Measurements from ENCODE around the gene CBX4. TPM values are rescaled to one million over a fixed set of nuclear protein-coding genes. Genes with fewer than 3 reads are reported as not detected.

The CBX4 gene
- total and polyA plus RNA-seq, 10 donors, result 12.3 to 48.0 (median 25.4) TPM

DNA sequence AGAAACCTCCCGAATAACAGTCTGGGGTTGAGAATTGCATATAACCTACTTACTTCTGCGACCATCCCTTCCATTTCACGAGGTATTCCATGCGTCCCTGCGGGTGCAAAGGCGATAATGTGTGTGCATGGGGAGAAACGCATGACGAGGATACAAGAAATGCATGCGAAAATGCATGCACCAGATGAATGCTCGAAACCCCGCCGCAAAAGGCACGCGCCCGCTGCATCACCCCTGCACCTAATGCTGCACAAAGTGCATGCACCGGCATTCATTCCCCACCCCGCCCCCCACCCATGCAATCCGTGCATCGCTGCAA is 42.8 kb downstream of the CBX4 start:
- Histone ChIP-seq H3K4me3 (peak overlapping the region; percentile 48 to 80 (median 62)), H3K36me3 (peaks cover 0 to 11% (median 2%) of the 10 kb centered on the region in 6 donors), H3K4me1 (peaks cover 30 to 81% (median 72%) of the 10 kb centered on the region in 6 donors), H3K9me3 (peaks cover 0 to 11% (median 0%) of the 10 kb centered on the region in 8 donors), H3K27me3 (replicated peaks in 1 of 7) (peaks cover 33 to 79% (median 65%) of the 10 kb centered on the region in 7 donors), H3K27ac (peak overlapping the region in 7 of 8 donors; percentile 64 to 89 (median 79))
- no peak for TF ChIP-seq POLR2AphosphoS5 (IDR thresholded peaks at IDR 0.05)
- TF ChIP-seq POLR2A (IDR thresholded peaks at IDR 0.05), result no peak
- TF ChIP-seq, protein P1, sequence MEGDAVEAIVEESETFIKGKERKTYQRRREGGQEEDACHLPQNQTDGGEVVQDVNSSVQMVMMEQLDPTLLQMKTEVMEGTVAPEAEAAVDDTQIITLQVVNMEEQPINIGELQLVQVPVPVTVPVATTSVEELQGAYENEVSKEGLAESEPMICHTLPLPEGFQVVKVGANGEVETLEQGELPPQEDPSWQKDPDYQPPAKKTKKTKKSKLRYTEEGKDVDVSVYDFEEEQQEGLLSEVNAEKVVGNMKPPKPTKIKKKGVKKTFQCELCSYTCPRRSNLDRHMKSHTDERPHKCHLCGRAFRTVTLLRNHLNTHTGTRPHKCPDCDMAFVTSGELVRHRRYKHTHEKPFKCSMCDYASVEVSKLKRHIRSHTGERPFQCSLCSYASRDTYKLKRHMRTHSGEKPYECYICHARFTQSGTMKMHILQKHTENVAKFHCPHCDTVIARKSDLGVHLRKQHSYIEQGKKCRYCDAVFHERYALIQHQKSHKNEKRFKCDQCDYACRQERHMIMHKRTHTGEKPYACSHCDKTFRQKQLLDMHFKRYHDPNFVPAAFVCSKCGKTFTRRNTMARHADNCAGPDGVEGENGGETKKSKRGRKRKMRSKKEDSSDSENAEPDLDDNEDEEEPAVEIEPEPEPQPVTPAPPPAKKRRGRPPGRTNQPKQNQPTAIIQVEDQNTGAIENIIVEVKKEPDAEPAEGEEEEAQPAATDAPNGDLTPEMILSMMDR (IDR thresholded peaks at IDR 0.05 in 8 of 11, conservative IDR thresholded peaks at IDR 0.05 in 3 of 11), result no peak
- intact Hi-C loops (cut with DNase I; ENCODE audit: low total_unique reads), result loop anchor here (5.0 kb wide), 1 partner anchor 196 kb away; no protein-coding TSS in a partner anchor
- 1 to 2% (median 2%) methylated on average over 16 to 19 of the region's 19 CpGs for WGBS, 5 donors
- DNase-seq, result no peak

GRCh38 chr17:79795795-79796443 is 43.3 kb downstream of the CBX4 start:
- WGBS, 5 donors, result 70 to 78% (median 72%) methylated on average over 8 of the region's 8 CpGs
- intact Hi-C loops (cut with DNase I; ENCODE audit: low total_unique reads), result loop anchor here (5.0 kb wide), 1 partner anchor 196 kb away; no protein-coding TSS in a partner anchor
- H3K27ac ChIP-seq, result no peak overlapping the region
- H3K4me3 ChIP-seq, result peak overlapping the region; percentile 48 to 80 (median 62)
- peaks cover 28 to 81% (median 72%) of the 10 kb centered on the region in 6 donors for H3K4me1 ChIP-seq
- H3K36me3 ChIP-seq, result peaks cover 0 to 11% (median 2%) of the 10 kb centered on the region in 6 donors
- peaks cover 0 to 6% (median 0%) of the 10 kb centered on the region in 8 donors for H3K9me3 ChIP-seq
- H3K27me3 ChIP-seq (replicated peaks in 1 of 7), result peaks cover 33 to 79% (median 65%) of the 10 kb centered on the region in 7 donors
- TF ChIP-seq, protein P1 (IDR thresholded peaks at IDR 0.05 in 8 of 11, conservative IDR thresholded peaks at IDR 0.05 in 3 of 11), result no peak
- TF ChIP-seq POLR2AphosphoS5 (IDR thresholded peaks at IDR 0.05), result no peak
- TF ChIP-seq POLR2A (IDR thresholded peaks at IDR 0.05), result no peak
- no peak for DNase-seq

- 92 to 94% (median 93%) methylated on average over 37 to 47 of the region's 47 CpGs for WGBS, 5 donors
Observed at GRCh38 chr17:79794659-79795511, 44.4 kb downstream of the CBX4 start.

More at GRCh38 chr17:79794659-79795511, 44.4 kb downstream of the CBX4 start:
- Histone ChIP-seq H3K4me1 (peaks cover 30 to 81% (median 71%) of the 10 kb centered on the region in 6 donors), H3K4me3 (no peak overlapping the region), H3K27ac (no peak overlapping the region), H3K36me3 (peaks cover 0 to 11% (median 2%) of the 10 kb centered on the region in 6 donors), H3K9me3 (peaks cover 0 to 6% (median 0%) of the 10 kb centered on the region in 8 donors), H3K27me3 (replicated peaks in 1 of 7) (peaks cover 35 to 79% (median 65%) of the 10 kb centered on the region in 7 donors)
- intact Hi-C loops (cut with DNase I; ENCODE audit: low total_unique reads), result loop anchor here (5.0 kb wide), 1 partner anchor 197 kb away; no protein-coding TSS in a partner anchor
- DNase-seq, result no peak
- no peak for TF ChIP-seq POLR2A (IDR thresholded peaks at IDR 0.05)
- TF ChIP-seq, protein P1 (IDR thresholded peaks at IDR 0.05 in 8 of 11, conservative IDR thresholded peaks at IDR 0.05 in 3 of 11), result no peak
